ENCODE data around the gene NBAS.
"Not testable (repeated sequence)": the region's sequence is repeated elsewhere in the genome, so short reads cannot be mapped to it uniquely, and the experiment has no call there.

NBAS gene

GRCh38 chr2:15299904-15300520, 261.1 kb downstream of the NBAS start:
- no peak for DNase-seq

GRCh38 chr2:15298770-15299169, 262.4 kb downstream of the NBAS start:
- no peak for DNase-seq

- no peak for DNase-seq
Observed at GRCh38 chr2:15293262-15293937, 267.7 kb downstream of the NBAS start.

GRCh38 chr2:15287447-15288184, 273.5 kb downstream of the NBAS start:
- no peak for DNase-seq

GRCh38 chr2:15284614-15285013, 276.5 kb downstream of the NBAS start:
- DNase-seq, result no peak

GRCh38 chr2:15281681-15282080, 279.5 kb downstream of the NBAS start:
- no peak for DNase-seq

GRCh38 chr2:15279201-15279876, 281.8 kb downstream of the NBAS start:
- DNase-seq, result no peak

- no peak for DNase-seq
Observed at GRCh38 chr2:15278296-15278695, 282.8 kb downstream of the NBAS start.

GRCh38 chr2:15275346-15275745, 285.8 kb downstream of the NBAS start:
- no peak for DNase-seq

- DNase-seq, result no peak
Observed at GRCh38 chr2:15273452-15273851, 287.7 kb downstream of the NBAS start.

GRCh38 chr2:15272942-15273341, 288.2 kb downstream of the NBAS start:
- no peak for DNase-seq

- no peak for DNase-seq
Observed at GRCh38 chr2:15271941-15272542, 289.1 kb downstream of the NBAS start.

GRCh38 chr2:15271276-15271675, 289.9 kb downstream of the NBAS start:
- DNase-seq, result no peak

- no peak for DNase-seq
Observed at GRCh38 chr2:15269043-15269442, 292.1 kb downstream of the NBAS start.

- DNase-seq, result no peak
Observed at GRCh38 chr2:15265889-15266288, 295.2 kb downstream of the NBAS start.

GRCh38 chr2:15263976-15264685, 297.0 kb downstream of the NBAS start:
- DNase-seq, result no peak

GRCh38 chr2:15262792-15263191, 298.3 kb downstream of the NBAS start:
- no peak for DNase-seq

- no peak for DNase-seq
Observed at GRCh38 chr2:15260835-15261234, 300.3 kb downstream of the NBAS start.

GRCh38 chr2:15260196-15260595, 300.9 kb downstream of the NBAS start:
- no peak for DNase-seq

GRCh38 chr2:15259356-15259756, 301.8 kb downstream of the NBAS start:
- DNase-seq, result no peak

- not testable (repeated sequence) for DNase-seq
Observed at GRCh38 chr2:15258385-15258784, 302.7 kb downstream of the NBAS start.

- DNase-seq, result no peak
Observed at GRCh38 chr2:15253835-15254286, 307.3 kb downstream of the NBAS start.

All from T1000 (cell line).